Naive thymus-derived CD4-positive, alpha-beta T cell (primary cell): ENCODE data around the gene PARP15. TPM values are rescaled to one million over a fixed set of nuclear protein-coding genes. Genes with fewer than 3 reads are reported as not detected.

Source experiments
- ATAC-seq: fragments of 150-1000 bp; cut with Tn5 transposase; 2 replicates; pipeline ENCODE4 v1.10.0; 2021; ENCODE audit warnings: mild to moderate bottlenecking, moderate library complexity
- CTCF ChIA-PET: fragments of 350-600 bp; sonication (Branson Sonifier 250); formaldehyde crosslinking; loops from one replicate; lab custom pipeline; 2021; ENCODE audit warnings: antibody characterized with exemption; lab: Charles Lee
- POLR2A ChIA-PET: fragments of 350-600 bp; sonication (Branson Sonifier 250); formaldehyde crosslinking; loops from one replicate; lab custom pipeline; 2021; ENCODE audit warnings: antibody characterized with exemption, inconsistent platforms; lab: Charles Lee
- DNase-seq, 9 donors: peaks; one replicate each; pipeline versions ENCODE4 v3.0.0 to v3.0.0-alpha.2; 2020 to 2022; ENCODE audit warnings: mixed read lengths in 1 of 9
- H3K27ac ChIP-seq: one replicate; pipeline ENCODE4 v1.7.0; 2013; ENCODE audit warnings: mild to moderate bottlenecking, low read depth, low read length, moderate library complexity
- H3K27me3 ChIP-seq, 2 donors: one replicate each; pipeline ENCODE4 v1.7.0; 2013; ENCODE audit warnings: low read length in 2 of 2, mild to moderate bottlenecking in 2 of 2, moderate library complexity in 2 of 2; ENCODE audit not compliant: control insufficient read depth in 2 of 2, insufficient read depth in 2 of 2
- H3K36me3 ChIP-seq, 3 experiments: 1 replicate in 2 of 3; 2 replicates in 1 of 3; pipeline ENCODE4 v1.7.0; 2013; ENCODE audit warnings: low read length in 3 of 3, mild to moderate bottlenecking in 3 of 3, moderate library complexity in 1 of 3; ENCODE audit not compliant: insufficient read depth in 3 of 3, control insufficient read depth in 2 of 3
- H3K4me1 ChIP-seq, 2 donors: one replicate each; pipeline ENCODE4 v1.7.0; 2013; ENCODE audit warnings: low read length in 2 of 2, mild to moderate bottlenecking in 2 of 2, moderate library complexity in 1 of 2; ENCODE audit not compliant: control insufficient read depth in 2 of 2, insufficient read depth in 2 of 2
- H3K4me3 ChIP-seq: 2 replicates; pipeline ENCODE4 v1.7.0; 2013; ENCODE audit warnings: mild to moderate bottlenecking, low read length
- H3K9me3 ChIP-seq, 3 experiments: 1 replicate in 2 of 3; 2 replicates in 1 of 3; pipeline ENCODE4 v1.7.0; 2013; ENCODE audit warnings: low read length in 3 of 3; ENCODE audit not compliant: control insufficient read depth in 2 of 3
- H3K27ac Mint-ChIP-seq, 9 donors: one replicate each; pipeline ENCODE4 v1.8.0; 2020 to 2022; ENCODE audit warnings: mixed read lengths in 9 of 9, mild to moderate bottlenecking in 8 of 9, moderate library complexity in 5 of 9, inconsistent platforms in 2 of 9
- H3K27me3 Mint-ChIP-seq, 5 donors: one replicate each; pipeline ENCODE4 v1.8.0; 2021 to 2022; ENCODE audit warnings: mixed read lengths in 5 of 5, mild to moderate bottlenecking in 1 of 5
- H3K36me3 Mint-ChIP-seq, 5 donors: one replicate each; pipeline ENCODE4 v1.8.0; 2020 to 2022; ENCODE audit warnings: mixed read lengths in 5 of 5, mild to moderate bottlenecking in 3 of 5, inconsistent platforms in 1 of 5
- H3K4me1 Mint-ChIP-seq, 7 donors: one replicate each; pipeline ENCODE4 v1.8.0; 2020 to 2022; ENCODE audit warnings: mixed read lengths in 7 of 7, mild to moderate bottlenecking in 3 of 7, inconsistent platforms in 1 of 7
- H3K4me3 Mint-ChIP-seq, 10 donors: one replicate each; pipeline ENCODE4 v1.8.0; 2020 to 2022; ENCODE audit warnings: mild to moderate bottlenecking in 10 of 10, mixed read lengths in 10 of 10, moderate library complexity in 6 of 10, inconsistent platforms in 2 of 10
- H3K9me3 Mint-ChIP-seq, 11 donors: one replicate each; pipeline ENCODE4 v1.8.0; 2020 to 2022; ENCODE audit warnings: mixed read lengths in 11 of 11, mild to moderate bottlenecking in 4 of 11, inconsistent platforms in 1 of 11, moderate library complexity in 1 of 11
- intact Hi-C, 2 donors: fragments of 100-400 bp; cut with micrococcal nuclease; formaldehyde crosslinking; loops; one replicate each; pipeline ENCODE4 v1.15.1; 2023
- polyA plus RNA-seq, 2 donors: library from polyadenylated mRNA; unstranded; fragments of 300-500 nt; fragmentation: Illumina TruSeq; gene quantifications; one replicate each; pipeline ENCODE4 v1.2.3, GENCODE V29; 2021
- total RNA-seq, 6 experiments: library from RNA in 5 of 6; stranded (reverse) in 5 of 6; gene quantifications; 1 replicate in 5 of 6; 2 replicates in 1 of 6; pipeline ENCODE4 v1.2.3 and lab custom pipeline; 2021 to 2026

Gene PARP15
- total and polyA plus RNA-seq, 7 experiments from 2014 or later = 3.2 to 71.0 (median 46.7) TPM

DNA sequence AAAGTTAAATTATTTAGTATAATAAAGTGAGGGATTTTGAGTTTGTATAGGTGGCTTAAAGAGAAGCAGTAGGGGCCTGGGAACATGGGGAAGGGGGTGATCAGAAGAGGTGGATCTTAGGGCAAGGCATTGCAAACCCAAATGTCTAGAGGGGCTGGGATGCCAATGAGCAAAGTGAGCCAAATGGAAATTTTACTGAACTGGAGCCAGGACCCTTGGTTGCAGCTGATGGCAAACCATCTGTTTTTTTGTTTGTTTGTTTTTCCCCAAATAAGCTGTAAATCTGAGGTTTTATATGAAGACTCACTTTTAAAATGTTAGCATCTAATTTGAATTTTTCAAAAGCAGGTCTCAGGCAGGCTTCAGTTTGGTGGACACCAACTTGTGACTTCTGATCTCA, 88.4 kb downstream of the PARP15 start:
- Histone ChIP-seq H3K36me3 (no peaks in the 10 kb centered on the region), H3K27me3 (no peaks in the 10 kb centered on the region), H3K4me1 (no peaks in the 10 kb centered on the region), H3K4me3 (no peak overlapping the region), H3K27ac (no peak overlapping the region), H3K9me3 (no peaks in the 10 kb centered on the region)
- DNase-seq (no peak), ATAC-seq (no peak)
- Mint-ChIP-seq H3K9me3 (peaks cover 0 to 9% (median 3%) of the 10 kb centered on the region in 11 donors), H3K27ac (no peak overlapping the region), H3K4me3 (no peak overlapping the region), H3K27me3 (peaks cover 0 to 34% (median 0%) of the 10 kb centered on the region in 5 donors), H3K36me3 (peaks cover 0 to 10% (median 0%) of the 10 kb centered on the region in 5 donors), H3K4me1 (peaks cover 0 to 23% (median 0%) of the 10 kb centered on the region in 7 donors)
- CTCF ChIA-PET = interaction anchor here (1.1 kb wide), 1 partner anchor 13 kb away, joined by 3 read pairs; no protein-coding TSS in a partner anchor
- intact Hi-C loops = no loop called here
- POLR2A ChIA-PET = interaction anchor here (0.9 kb wide), 1 partner anchor 13 kb away, joined by 3 read pairs; no protein-coding TSS in a partner anchor

GRCh38 chr3:122668930-122669730, 91.7 kb downstream of the PARP15 start:
- intact Hi-C loops = loop anchor here in 1 of 2 donors (2.0 kb wide), 1 partner anchor 22 kb away; no protein-coding TSS in a partner anchor
- H3K27me3 ChIP-seq = no peaks in the 10 kb centered on the region
- H3K27me3 Mint-ChIP-seq = peaks cover 0 to 8% (median 0%) of the 10 kb centered on the region in 5 donors
- CTCF ChIA-PET = interaction anchor here (0.9 to 1.1 kb wide), 2 partner anchors 9 to 11 kb away, joined by 4 to 5 read pairs; no protein-coding TSS in a partner anchor
- no peak overlapping the region for H3K27ac ChIP-seq
- peak overlapping the region in 1 of 10 donors; percentile 19 for H3K4me3 Mint-ChIP-seq
- ATAC-seq (no peak), DNase-seq (peak in 1 of 9 donors; percentile 46)
- H3K4me3 ChIP-seq = no peak overlapping the region
- peaks cover 0 to 13% (median 0%) of the 10 kb centered on the region in 5 donors for H3K36me3 Mint-ChIP-seq
- H3K4me1 ChIP-seq = no peaks in the 10 kb centered on the region
- H3K9me3 Mint-ChIP-seq = peaks cover 0 to 12% (median 0%) of the 10 kb centered on the region in 11 donors
- no peaks in the 10 kb centered on the region for H3K36me3 ChIP-seq
- POLR2A ChIA-PET = interaction anchor here (0.6 kb wide), 1 partner anchor 92 kb away, joined by 3 read pairs; no protein-coding TSS in a partner anchor
- H3K27ac Mint-ChIP-seq = peak overlapping the region in 1 of 9 donors; percentile 75
- H3K4me1 Mint-ChIP-seq = peaks cover 0 to 18% (median 0%) of the 10 kb centered on the region in 7 donors
- H3K9me3 ChIP-seq = no peaks in the 10 kb centered on the region

DNA sequence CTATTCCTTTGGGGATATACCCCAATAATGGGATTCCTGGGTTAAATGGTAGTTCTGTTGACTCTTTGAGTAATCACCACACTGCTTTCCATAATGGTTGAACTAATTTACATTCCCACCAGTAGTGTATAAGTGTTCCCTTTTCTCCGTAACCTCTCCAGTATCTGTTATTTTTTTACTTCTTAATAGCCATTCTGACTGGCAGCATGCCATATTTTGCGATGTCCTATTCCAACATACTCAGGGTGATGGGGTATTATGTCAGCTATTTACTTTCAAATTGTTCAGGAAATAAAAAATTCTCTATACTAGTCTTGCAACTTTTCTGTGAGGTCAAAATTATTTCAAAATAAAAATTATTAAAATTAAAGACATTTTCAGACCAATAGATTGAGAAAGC, 94.1 kb downstream of the PARP15 start:
- Mint-ChIP-seq H3K4me3 (no peak overlapping the region), H3K9me3 (peaks cover 0 to 14% (median 0%) of the 10 kb centered on the region in 11 donors), H3K27me3 (peaks cover 0 to under 1% (median 0%) of the 10 kb centered on the region in 5 donors), H3K4me1 (peaks cover 0 to 20% (median 0%) of the 10 kb centered on the region in 7 donors), H3K27ac (no peak overlapping the region), H3K36me3 (peaks cover 0 to 15% (median 0%) of the 10 kb centered on the region in 5 donors)
- H3K27me3 ChIP-seq = no peaks in the 10 kb centered on the region
- POLR2A ChIA-PET = interaction anchor here (0.7 kb wide), 1 partner anchor 109 kb away, joined by 4 read pairs; no protein-coding TSS in a partner anchor
- no peak overlapping the region for H3K27ac ChIP-seq
- DNase-seq (no peak), ATAC-seq (no peak)
- no peaks in the 10 kb centered on the region for H3K36me3 ChIP-seq
- H3K4me1 ChIP-seq = no peaks in the 10 kb centered on the region
- intact Hi-C loops = no loop called here
- no peak overlapping the region for H3K4me3 ChIP-seq
- no peaks in the 10 kb centered on the region for H3K9me3 ChIP-seq
- CTCF ChIA-PET = interaction anchor here (0.5 kb wide), 1 partner anchor 1125 kb away, joined by 3 read pairs; no protein-coding TSS in a partner anchor

- H3K27ac ChIP-seq = no peak overlapping the region
- H3K9me3 ChIP-seq = no peaks in the 10 kb centered on the region
- DNase-seq = no peak
- CTCF ChIA-PET = no interaction called here
- peaks cover 5 to 7% of the 10 kb centered on the region in 2 donors for H3K4me1 ChIP-seq
- no peak overlapping the region for H3K4me3 ChIP-seq
- Mint-ChIP-seq H3K27me3 (no peaks in the 10 kb centered on the region), H3K9me3 (peaks cover 0 to 11% (median 0%) of the 10 kb centered on the region in 11 donors), H3K4me1 (peaks cover 3 to 26% (median 11%) of the 10 kb centered on the region in 7 donors), H3K4me3 (no peak overlapping the region), H3K36me3 (peaks cover 0 to 6% (median 0%) of the 10 kb centered on the region in 5 donors), H3K27ac (no peak overlapping the region)
- no peaks in the 10 kb centered on the region for H3K27me3 ChIP-seq
- intact Hi-C loops = no loop called here
- POLR2A ChIA-PET = no interaction called here
- no peak for ATAC-seq
- H3K36me3 ChIP-seq = no peaks in the 10 kb centered on the region
Measured at GRCh38 chr3:122674339-122674738, 96.9 kb downstream of the PARP15 start.

GRCh38 chr3:122676759-122677158, 99.3 kb downstream of the PARP15 start:
- no peak overlapping the region for H3K27ac Mint-ChIP-seq
- peaks cover 0 to 9% (median 0%) of the 10 kb centered on the region in 11 donors for H3K9me3 Mint-ChIP-seq
- peaks cover 19 to 20% of the 10 kb centered on the region in 2 donors for H3K4me1 ChIP-seq
- no peaks in the 10 kb centered on the region for H3K27me3 ChIP-seq
- CTCF ChIA-PET = interaction anchor here (0.6 to 7.2 kb wide), 2 partner anchors 116 to 121 kb away, joined by 3 to 154 read pairs; partner anchors contain the start of genes DTX3L and PARP9
- POLR2A ChIA-PET = no interaction called here
- intact Hi-C loops = no loop called here
- no peak overlapping the region for H3K27ac ChIP-seq
- peaks cover 0 to 7% (median 0%) of the 10 kb centered on the region in 3 experiments for H3K36me3 ChIP-seq
- H3K36me3 Mint-ChIP-seq = peaks cover 0 to 14% (median 0%) of the 10 kb centered on the region in 5 donors
- peaks cover 21 to 31% (median 31%) of the 10 kb centered on the region in 7 donors for H3K4me1 Mint-ChIP-seq
- DNase-seq (no peak), ATAC-seq (no peak)
- no peak overlapping the region for H3K4me3 Mint-ChIP-seq
- no peaks in the 10 kb centered on the region for H3K9me3 ChIP-seq
- H3K27me3 Mint-ChIP-seq = no peaks in the 10 kb centered on the region
- no peak overlapping the region for H3K4me3 ChIP-seq

- DNase-seq (no peak), ATAC-seq (no peak)
- Histone ChIP-seq H3K36me3 (peaks cover 0 to 7% (median 0%) of the 10 kb centered on the region in 3 experiments), H3K4me3 (no peak overlapping the region), H3K27ac (no peak overlapping the region), H3K9me3 (no peaks in the 10 kb centered on the region), H3K27me3 (no peaks in the 10 kb centered on the region), H3K4me1 (peaks cover 24% of the 10 kb centered on the region in 2 donors)
- CTCF ChIA-PET = interaction anchor here (0.6 to 7.2 kb wide), 2 partner anchors 116 to 122 kb away, joined by 3 to 154 read pairs; partner anchors contain the start of genes DTX3L and PARP9
- no peaks in the 10 kb centered on the region for H3K27me3 Mint-ChIP-seq
- no peak overlapping the region for H3K4me3 Mint-ChIP-seq
- POLR2A ChIA-PET = no interaction called here
- intact Hi-C loops = no loop called here
- H3K27ac Mint-ChIP-seq = no peak overlapping the region
- peaks cover 25 to 36% (median 35%) of the 10 kb centered on the region in 7 donors for H3K4me1 Mint-ChIP-seq
- H3K36me3 Mint-ChIP-seq = peaks cover 0 to 17% (median 0%) of the 10 kb centered on the region in 5 donors
- H3K9me3 Mint-ChIP-seq = peaks cover 0 to 9% (median 0%) of the 10 kb centered on the region in 11 donors
Measured at GRCh38 chr3:122677216-122677615, 99.8 kb downstream of the PARP15 start.
